CD14-positive monocyte (primary cell): ENCODE results near the gene RFX3. TPM values are rescaled to one million over a fixed set of nuclear protein-coding genes. Genes with fewer than 3 reads are reported as not detected.

Experiments used
- DNase-seq, 3 donors: peaks; one replicate each; pipeline ENCODE4 v3.0.0-alpha.2; 2011 to 2022
- H2AFZ ChIP-seq: 2 replicates; pipeline ENCODE4 v1.6.0; 2012; ENCODE audit warnings: mild to moderate bottlenecking, low read depth, low read length, inconsistent platforms; ENCODE audit not compliant: insufficient read depth, poor library complexity, severe bottlenecking
- H3K27ac ChIP-seq, 2 donors: 1 replicate in 1 of 2; 2 replicates in 1 of 2; pipeline ENCODE4 v1.5.1; 2012 to 2013; ENCODE audit warnings: low read length in 2 of 2, control low read depth in 1 of 2, inconsistent platforms in 1 of 2, low read depth in 1 of 2, mild to moderate bottlenecking in 1 of 2
- H3K27me3 ChIP-seq, 2 donors: one replicate each; pipeline versions ENCODE4 v1.6.0 to v1.6.1; 2011 to 2013; ENCODE audit warnings: low read length in 2 of 2; ENCODE audit not compliant: control insufficient read depth in 2 of 2, insufficient read depth in 2 of 2
- H3K36me3 ChIP-seq, 2 donors: replicated peaks in 1 of 2; 1 replicate in 1 of 2; 2 replicates in 1 of 2; pipeline versions ENCODE4 v1.5.1 to v1.6.1; 2012 to 2013; ENCODE audit warnings: low read length in 2 of 2, control low read depth in 1 of 2, inconsistent platforms in 1 of 2, mild to moderate bottlenecking in 1 of 2; ENCODE audit not compliant: insufficient read depth in 2 of 2, control insufficient read depth in 1 of 2
- H3K4me1 ChIP-seq, 2 donors: 1 replicate in 1 of 2; 2 replicates in 1 of 2; pipeline versions ENCODE4 v1.5.1 to v1.6.1; 2012 to 2013; ENCODE audit warnings: low read length in 2 of 2, control low read depth in 1 of 2, inconsistent platforms in 1 of 2, mild to moderate bottlenecking in 1 of 2, moderate library complexity in 1 of 2; ENCODE audit not compliant: insufficient read depth in 2 of 2, control insufficient read depth in 1 of 2
- H3K4me2 ChIP-seq: replicated peaks from 2 replicates; pipeline ENCODE3; 2012; ENCODE audit warnings: low read length, moderate library complexity, mild to moderate bottlenecking; ENCODE audit not compliant: poor library complexity, severe bottlenecking; ENCODE audit errors: extremely low read depth
- H3K4me3 ChIP-seq, 3 experiments: fragments of 200-600 bp in 1 of 3; sonication (generic) in 1 of 3; replicated peaks in 1 of 3; 1 replicate in 2 of 3; 2 replicates in 1 of 3; pipeline ENCODE4 v1.5.1; 2011 to 2013; ENCODE audit warnings: low read length in 3 of 3, mild to moderate bottlenecking in 3 of 3, control low read depth in 2 of 3, low read depth in 2 of 3, inconsistent platforms in 1 of 3, moderate library complexity in 1 of 3
- H3K79me2 ChIP-seq: 2 replicates; pipeline ENCODE4 v1.6.0; 2012; ENCODE audit warnings: mild to moderate bottlenecking, control low read depth, inconsistent platforms, low read length, moderate library complexity; ENCODE audit not compliant: insufficient read depth
- H3K9ac ChIP-seq: 2 replicates; pipeline ENCODE4 v1.6.0; 2017; ENCODE audit warnings: low read length, mild to moderate bottlenecking; ENCODE audit not compliant: insufficient read depth, poor library complexity, severe bottlenecking
- H3K9me3 ChIP-seq, 2 donors: replicated peaks in 1 of 2; 1 replicate in 1 of 2; 2 replicates in 1 of 2; pipeline versions ENCODE4 v1.5.1 to v1.6.1; 2012 to 2013; ENCODE audit warnings: low read length in 2 of 2, control low read depth in 1 of 2; ENCODE audit not compliant: control insufficient read depth in 1 of 2, insufficient read depth in 1 of 2
- H4K20me1 ChIP-seq: 2 replicates; pipeline ENCODE4 v1.6.0; 2012; ENCODE audit warnings: mild to moderate bottlenecking, low read length, control low read depth, moderate library complexity; ENCODE audit not compliant: insufficient read depth
- H3K27ac Mint-ChIP-seq, 7 donors: one replicate each; pipeline ENCODE4 v1.8.0; 2020; ENCODE audit warnings: mild to moderate bottlenecking in 7 of 7, mixed read lengths in 7 of 7, moderate library complexity in 6 of 7, inconsistent platforms in 2 of 7
- H3K27me3 Mint-ChIP-seq, 3 donors: one replicate each; pipeline ENCODE4 v1.8.0; 2021 to 2022; ENCODE audit warnings: low read depth in 3 of 3, mild to moderate bottlenecking in 3 of 3, mixed read lengths in 3 of 3, moderate library complexity in 3 of 3, inconsistent platforms in 1 of 3
- H3K36me3 Mint-ChIP-seq, 2 donors: one replicate each; pipeline ENCODE4 v1.8.0; 2020; ENCODE audit warnings: mixed read lengths in 2 of 2, inconsistent platforms in 1 of 2, mild to moderate bottlenecking in 1 of 2
- H3K4me1 Mint-ChIP-seq: one replicate; pipeline ENCODE4 v1.8.0; 2020; ENCODE audit warnings: mild to moderate bottlenecking, mixed read lengths
- H3K4me3 Mint-ChIP-seq, 2 donors: one replicate each; pipeline ENCODE4 v1.8.0; 2020; ENCODE audit warnings: mild to moderate bottlenecking in 2 of 2, mixed read lengths in 2 of 2, moderate library complexity in 1 of 2
- H3K9me3 Mint-ChIP-seq, 7 donors: one replicate each; pipeline ENCODE4 v1.8.0; 2020 to 2022; ENCODE audit warnings: mixed read lengths in 7 of 7, mild to moderate bottlenecking in 6 of 7, moderate library complexity in 6 of 7, inconsistent platforms in 2 of 7
- CTCF ChIP-seq: fragments of 200-600 bp; IDR thresholded peaks from one replicate; pipeline ENCODE4 v1.8.0; 2022; ENCODE audit warnings: antibody characterized with exemption, mild to moderate bottlenecking
- whole genome bisulfite sequencing: methylation state at CpG from one replicate; pipeline ENCODE4 v1.1.5; 2013; ENCODE audit warnings: missing lambda C conversion rate; ENCODE audit not compliant: insufficient coverage; 5-methylcytosine and 5-hydroxymethylcytosine counted together
- intact Hi-C, 2 donors: fragments of 100-400 bp; cut with micrococcal nuclease; formaldehyde crosslinking; loops; one replicate each; pipeline versions ENCODE4 v1.15.0 to v1.15.1; 2023
- polyA plus RNA-seq, 3 donors: library from polyadenylated mRNA; depleted of rRNA in 1 of 3; unstranded in 2 of 3; stranded (reverse) in 1 of 3; fragments of 300-500 nt in 2 of 3; fragments of >200 nt in 1 of 3; fragmentation: Illumina TruSeq in 2 of 3; gene quantifications; 1 replicate in 2 of 3; 2 replicates in 1 of 3; pipeline ENCODE4 v1.2.3, GENCODE V29; 2012 to 2021

RFX3 gene
- polyA plus RNA-seq, 3 donors: 1.7 to 5.2 (median 3.2) TPM

DNA sequence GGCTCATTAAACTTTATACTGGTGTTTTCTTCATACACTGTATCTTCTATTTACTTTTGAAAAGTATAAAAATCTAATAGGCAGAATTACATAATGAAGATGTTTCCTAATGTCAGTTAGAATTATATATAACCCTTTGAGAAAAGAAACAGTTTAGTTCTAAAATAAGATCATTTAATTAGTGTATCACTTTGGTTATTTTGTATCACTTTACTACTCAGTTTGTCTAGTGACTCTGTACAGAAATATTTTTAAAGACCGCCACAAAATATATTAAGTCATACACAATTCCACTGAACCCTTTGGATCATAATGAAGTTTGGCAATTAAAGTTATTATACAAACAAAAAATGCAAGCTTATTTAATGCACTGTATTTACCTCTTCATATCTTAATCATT lies 15.0 kb downstream of the RFX3 start:
- Mint-ChIP-seq H3K27ac (no peak overlapping the region), H3K36me3 (no peaks in the 10 kb centered on the region), H3K9me3 (no peaks in the 10 kb centered on the region), H3K4me3 (no peak overlapping the region), H3K4me1 (peaks cover 37% of the 10 kb centered on the region), H3K27me3 (no peaks in the 10 kb centered on the region)
- Histone ChIP-seq H3K27me3 (no peaks in the 10 kb centered on the region), H2AFZ (no peak overlapping the region), H3K9ac (no peak overlapping the region), H3K27ac (no peak overlapping the region), H3K9me3 (no peaks in the 10 kb centered on the region), H3K4me1 (peaks cover 21 to 46% of the 10 kb centered on the region in 2 donors), H3K36me3 (no peaks in the 10 kb centered on the region), H3K79me2 (peaks cover 15% of the 10 kb centered on the region), H3K4me3 (no peak overlapping the region), H4K20me1 (no peaks in the 10 kb centered on the region), H3K4me2 (no peak overlapping the region)
- WGBS: no CpG with 5 or more reads among the region's 1 CpG
- TF ChIP-seq CTCF: no peak
- no peak for DNase-seq
- intact Hi-C loops: no loop called here

GRCh38 chr9:3509926-3510325 lies 15.9 kb downstream of the RFX3 start:
- intact Hi-C loops: no loop called here
- Histone ChIP-seq H3K4me1 (peaks cover 21 to 46% of the 10 kb centered on the region in 2 donors), H3K27me3 (no peaks in the 10 kb centered on the region), H3K4me2 (no peak overlapping the region), H3K4me3 (no peak overlapping the region), H3K79me2 (peaks cover 15% of the 10 kb centered on the region), H4K20me1 (no peaks in the 10 kb centered on the region), H2AFZ (no peak overlapping the region), H3K27ac (no peak overlapping the region), H3K36me3 (no peaks in the 10 kb centered on the region), H3K9ac (no peak overlapping the region), H3K9me3 (no peaks in the 10 kb centered on the region)
- Mint-ChIP-seq H3K27ac (no peak overlapping the region), H3K36me3 (no peaks in the 10 kb centered on the region), H3K4me3 (no peak overlapping the region), H3K4me1 (peaks cover 37% of the 10 kb centered on the region), H3K9me3 (no peaks in the 10 kb centered on the region), H3K27me3 (no peaks in the 10 kb centered on the region)
- WGBS: 100% methylated on average over 1 of the region's 1 CpG
- TF ChIP-seq CTCF: no peak
- no peak for DNase-seq
